Tibial nerve (tissue), 4 donors: ENCODE results near the gene SVIL. TPM values are rescaled to one million over a fixed set of nuclear protein-coding genes. Genes with fewer than 3 reads are reported as not detected.

ENCODE experiments used
- DNase-seq, 2 donors: peaks; one replicate each; pipeline ENCODE4 v3.0.0-alpha.2; 2019; ENCODE audit warnings: low spot score in 2 of 2
- H3K27ac ChIP-seq, 4 donors: fragments of 200-600 bp; sonication (generic) in 3 of 4; one replicate each; pipeline ENCODE4 v1.5.1; 2017 to 2019; ENCODE audit warnings: mild to moderate bottlenecking in 1 of 4
- H3K27me3 ChIP-seq, 2 donors: fragments of 200-600 bp; sonication (generic) in 1 of 2; one replicate each; pipeline versions ENCODE4 v1.5.1 to v1.6.0; 2017 to 2019
- H3K36me3 ChIP-seq, 3 donors: fragments of 200-600 bp; sonication (generic); one replicate each; pipeline ENCODE4 v1.5.1; 2018 to 2019
- H3K4me1 ChIP-seq, 4 donors: fragments of 200-600 bp; sonication (generic) in 3 of 4; one replicate each; pipeline ENCODE4 v1.5.1; 2017 to 2019
- H3K4me3 ChIP-seq, 4 donors: fragments of 200-600 bp; sonication (generic) in 3 of 4; one replicate each; pipeline ENCODE4 v1.5.1; 2017 to 2019; ENCODE audit warnings: mild to moderate bottlenecking in 1 of 4, moderate library complexity in 1 of 4
- H3K9me3 ChIP-seq, 4 donors: fragments of 200-600 bp; sonication (generic) in 3 of 4; one replicate each; pipeline ENCODE4 v1.5.1; 2017 to 2019
- CTCF ChIP-seq, 5 experiments: fragments of 200-600 bp in 3 of 5; fragments of 450-650 bp in 2 of 5; sonication (generic) in 3 of 5; IDR thresholded peaks; one replicate each; pipeline ENCODE4 v1.5.1; 2016 to 2019; ENCODE audit warnings: antibody characterized with exemption in 5 of 5, mild to moderate bottlenecking in 3 of 5, moderate library complexity in 2 of 5
- EP300 ChIP-seq, 2 donors: sonication (generic); formaldehyde crosslinking; IDR thresholded peaks; one replicate each; pipeline ENCODE4 v1.6.1; 2017; ENCODE audit warnings: antibody characterized with exemption in 2 of 2, mild to moderate bottlenecking in 1 of 2
- POLR2A ChIP-seq, 2 donors: fragments of 450-650 bp; IDR thresholded peaks; one replicate each; pipeline ENCODE4 v1.6.1; 2017; ENCODE audit warnings: antibody characterized with exemption in 2 of 2, mild to moderate bottlenecking in 2 of 2, moderate library complexity in 2 of 2
- WGBS, 2 donors: methylation state at CpG; one replicate each; pipeline ENCODE4 v1.1.5; 2018; 5-methylcytosine and 5-hydroxymethylcytosine counted together
- total RNA-seq, 4 donors: library from RNA; depleted of rRNA; stranded (reverse); fragments of >200 nt; gene quantifications; one replicate each; pipeline ENCODE4 v1.1.0, GENCODE V29; 2016

Gene SVIL
- total RNA-seq, 4 donors from 2014 or later: 23.6 to 32.0 (median 26.0) TPM

DNA sequence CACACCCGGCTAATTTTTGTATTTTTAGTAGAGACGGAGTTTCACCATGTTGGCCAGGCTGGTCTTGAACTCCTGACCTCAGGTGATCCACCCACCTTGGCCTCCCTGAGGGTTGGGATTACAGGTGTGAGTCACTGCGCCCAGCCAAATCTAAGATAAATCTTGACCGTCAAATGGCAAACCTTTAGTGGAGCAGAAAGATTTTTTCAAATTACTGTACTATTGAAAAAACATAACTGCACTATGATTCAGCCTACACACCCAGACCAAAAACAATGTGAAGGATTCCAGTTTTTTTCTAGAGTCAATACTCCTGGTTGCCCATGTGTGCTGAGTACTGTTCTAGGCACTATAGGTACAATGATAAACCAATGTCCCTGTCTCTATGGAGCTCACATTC lies 33.9 kb upstream of the SVIL start:
- no peak for DNase-seq
- Histone ChIP-seq H3K36me3 (no peaks in the 10 kb centered on the region), H3K27ac (no peak overlapping the region), H3K27me3 (no peaks in the 10 kb centered on the region), H3K4me3 (no peak overlapping the region), H3K9me3 (no peaks in the 10 kb centered on the region), H3K4me1 (peaks cover 0 to 3% (median 0%) of the 10 kb centered on the region in 4 donors)
- WGBS, 2 donors: 71 to 77% methylated on average over 4 of the region's 4 CpGs
- TF ChIP-seq CTCF (IDR thresholded peaks at IDR 0.05) (no peak), EP300 (IDR thresholded peaks at IDR 0.05) (no peak), POLR2A (IDR thresholded peaks at IDR 0.05) (no peak)

- DNase-seq: no peak
- Histone ChIP-seq H3K9me3 (no peaks in the 10 kb centered on the region), H3K36me3 (no peaks in the 10 kb centered on the region), H3K27me3 (no peaks in the 10 kb centered on the region), H3K27ac (no peak overlapping the region), H3K4me3 (no peak overlapping the region), H3K4me1 (peaks cover 0 to 3% (median 0%) of the 10 kb centered on the region in 4 donors)
- TF ChIP-seq CTCF (IDR thresholded peaks at IDR 0.05) (no peak), POLR2A (IDR thresholded peaks at IDR 0.05) (no peak), EP300 (IDR thresholded peaks at IDR 0.05) (no peak)
- WGBS, 2 donors: 72 to 79% methylated on average over 3 of the region's 3 CpGs
Observed at GRCh38 chr10:29667191-29667590, 32.4 kb upstream of the SVIL start.

- WGBS, 2 donors: 89 to 90% methylated on average over 7 of the region's 7 CpGs
- no peaks in the 10 kb centered on the region for H3K9me3 ChIP-seq
- H3K36me3 ChIP-seq: no peaks in the 10 kb centered on the region
- H3K27ac ChIP-seq: no peak overlapping the region
- H3K4me1 ChIP-seq: peaks cover 0 to 6% (median 0%) of the 10 kb centered on the region in 4 donors
- H3K4me3 ChIP-seq: no peak overlapping the region
- H3K27me3 ChIP-seq: no peaks in the 10 kb centered on the region
- no peak for DNase-seq
- TF ChIP-seq POLR2A (IDR thresholded peaks at IDR 0.05) (no peak), EP300 (IDR thresholded peaks at IDR 0.05) (no peak), CTCF (IDR thresholded peaks at IDR 0.05) (no peak)
Observed at GRCh38 chr10:29666201-29666600, 31.4 kb upstream of the SVIL start.

DNA sequence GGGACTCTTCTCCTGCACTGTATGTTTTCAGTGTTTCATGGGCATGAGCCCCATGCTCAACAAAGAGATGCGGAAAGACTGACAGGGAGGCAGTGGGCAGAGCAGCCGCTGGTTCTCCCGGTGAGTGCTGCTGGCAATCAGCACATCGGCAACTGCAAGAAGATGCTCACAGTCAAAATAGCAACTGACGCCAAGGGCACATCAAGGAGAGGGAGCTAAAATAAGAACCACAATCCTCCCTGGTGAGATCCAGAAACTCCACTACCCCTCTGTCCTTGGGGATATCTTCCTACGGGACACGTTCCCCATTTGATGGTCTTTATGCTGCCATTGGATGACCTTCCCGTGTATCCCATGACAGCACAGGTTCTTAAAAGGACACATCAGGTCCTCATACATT lies 28.9 kb upstream of the SVIL start:
- Histone ChIP-seq H3K36me3 (no peaks in the 10 kb centered on the region), H3K9me3 (no peaks in the 10 kb centered on the region), H3K4me3 (no peak overlapping the region), H3K4me1 (peaks cover 0 to 17% (median 0%) of the 10 kb centered on the region in 4 donors), H3K27me3 (no peaks in the 10 kb centered on the region), H3K27ac (no peak overlapping the region)
- WGBS, 2 donors: 81 to 91% methylated on average over 8 of the region's 8 CpGs
- no peak for DNase-seq
- TF ChIP-seq POLR2A (IDR thresholded peaks at IDR 0.05) (no peak), CTCF (IDR thresholded peaks at IDR 0.05) (no peak), EP300 (IDR thresholded peaks at IDR 0.05) (no peak)

DNA sequence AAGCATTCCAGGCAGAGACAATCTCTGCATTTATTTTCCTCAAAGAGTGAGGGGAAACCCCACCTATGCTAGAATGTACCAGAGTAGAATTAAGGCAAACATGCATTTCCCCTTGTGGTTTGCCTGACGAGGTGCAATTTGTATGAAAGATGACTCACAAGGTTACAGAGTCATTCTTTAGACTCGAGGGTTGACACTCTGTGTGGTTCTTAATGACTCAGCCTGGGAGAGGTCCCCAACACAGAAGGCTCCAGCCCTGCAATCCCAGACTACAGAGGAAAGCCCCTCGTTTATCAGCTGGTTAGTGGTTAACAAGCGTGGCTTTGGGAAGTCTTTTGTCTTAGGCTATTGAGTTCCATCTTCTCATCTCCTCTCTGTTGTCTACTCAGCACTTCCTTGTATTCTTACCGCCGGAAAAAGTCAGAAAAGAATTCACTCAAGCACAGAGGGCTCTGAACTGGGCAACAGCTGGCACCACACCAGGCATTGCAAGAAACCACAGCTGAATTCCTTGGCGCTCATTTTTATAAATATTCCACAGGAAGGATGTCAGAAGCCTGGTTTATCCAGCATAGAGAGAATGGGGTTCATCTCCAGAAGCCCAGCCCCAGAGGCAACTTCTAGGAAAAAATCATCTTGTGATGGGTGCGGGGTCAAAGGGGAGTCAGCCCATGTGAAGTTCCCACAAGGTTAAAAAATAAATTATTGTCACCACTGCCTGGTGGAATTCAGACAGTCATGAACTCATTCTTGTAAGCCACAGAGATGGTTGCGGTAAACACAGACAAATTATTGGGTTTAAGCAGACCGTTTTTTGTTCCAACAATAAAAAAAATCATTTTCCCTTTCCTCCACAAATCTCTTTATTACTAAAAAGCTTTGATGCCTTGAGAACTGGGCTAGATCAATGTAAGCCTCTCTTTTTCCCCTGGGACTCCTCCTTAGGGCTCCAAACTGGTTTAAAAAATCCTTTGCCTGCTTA lies 24.5 kb upstream of the SVIL start:
- Histone ChIP-seq H3K27me3 (no peaks in the 10 kb centered on the region), H3K4me3 (no peak overlapping the region), H3K9me3 (peaks cover 0 to 3% (median 0%) of the 10 kb centered on the region in 4 donors), H3K36me3 (no peaks in the 10 kb centered on the region), H3K4me1 (peaks cover 0 to 19% (median 0%) of the 10 kb centered on the region in 4 donors), H3K27ac (peak overlapping the region in 3 of 4 donors; percentile 38 to 76 (median 55))
- TF ChIP-seq EP300 (IDR thresholded peaks at IDR 0.05) (peak; percentile 13 to 57), CTCF (IDR thresholded peaks at IDR 0.05) (peak in 3 of 5 experiments; percentile 12 to 60 (median 30)), POLR2A (IDR thresholded peaks at IDR 0.05) (no peak)
- WGBS, 2 donors: 10 to 17% methylated on average over 10 of the region's 10 CpGs
- DNase-seq: no peak
